Upper lobe of right lung (tissue), 1 donor: ENCODE measurements around the gene ARHGAP42. TPM values are rescaled to one million over a fixed set of nuclear protein-coding genes. Genes with fewer than 3 reads are reported as not detected.

Experiments
- ATAC-seq: fragments of 200-7000 bp; cut with Tn5 transposase; one replicate; pipeline ENCODE4 v1.9.1; 2020; ENCODE audit warnings: mild to moderate bottlenecking, moderate library complexity
- DNase-seq: peaks from one replicate; pipeline ENCODE4 v3.0.0-alpha.2; 2020
- H3K27ac ChIP-seq: fragments of 200-600 bp; one replicate; pipeline ENCODE4 v1.8.0; 2022
- H3K27me3 ChIP-seq: fragments of 200-600 bp; one replicate; pipeline ENCODE4 v1.8.0; 2022; ENCODE audit warnings: mild to moderate bottlenecking
- H3K36me3 ChIP-seq: fragments of 200-600 bp; one replicate; pipeline ENCODE4 v1.8.0; 2022
- H3K4me1 ChIP-seq: fragments of 200-600 bp; one replicate; pipeline ENCODE4 v1.8.0; 2022
- H3K4me3 ChIP-seq: fragments of 200-600 bp; one replicate; pipeline ENCODE4 v1.8.0; 2022; ENCODE audit warnings: mild to moderate bottlenecking
- H3K9me3 ChIP-seq: fragments of 200-600 bp; one replicate; pipeline ENCODE4 v1.8.0; 2022
- intact Hi-C: fragments of 100-400 bp; cut with DNase I; formaldehyde crosslinking; loops from one replicate; pipeline ENCODE4 v1.11.0; 2022
- total RNA-seq: library from RNA; stranded (reverse); fragmentation: NEBNext Ultra II Directional; extraction: Animal tissue kit (Norgen Biotek cat#: 25700); gene quantifications from one replicate; pipeline ENCODE4 v1.2.1, GENCODE V29; 2021
- TF ChIP-seq, protein P1 (sequence below): fragments of 200-600 bp; IDR thresholded peaks from one replicate; pipeline ENCODE4 v1.8.0; 2022; ENCODE audit warnings: antibody characterized with exemption
- donor health status: DM: no; HTN: yes; CAD: no; lungs with severe emphysema.

Gene ARHGAP42
- total RNA-seq, 1 donor from 2014 or later = 19.8 TPM

DNA sequence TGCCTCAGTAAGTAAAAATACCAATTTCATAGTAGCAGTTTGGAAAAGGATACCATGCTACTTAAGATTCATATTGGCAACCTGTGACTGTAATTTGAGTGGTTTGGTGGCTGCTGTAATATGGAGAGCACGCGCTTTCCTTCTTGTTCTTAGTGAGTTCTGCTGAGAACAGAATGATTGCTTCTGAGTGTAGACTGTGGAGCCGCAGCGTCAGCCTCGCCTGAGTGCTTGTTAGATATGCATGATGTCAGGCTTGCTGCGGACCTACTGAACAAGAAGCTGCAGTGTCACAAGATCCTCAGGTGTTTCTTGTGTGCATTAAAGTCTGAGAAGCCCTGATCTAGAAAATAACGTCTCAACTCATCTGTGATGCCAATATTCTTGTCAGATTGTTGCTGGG lies 143.2 kb downstream of the ARHGAP42 start:
- DNase-seq = no peak
- intact Hi-C loops = no loop called here

DNA sequence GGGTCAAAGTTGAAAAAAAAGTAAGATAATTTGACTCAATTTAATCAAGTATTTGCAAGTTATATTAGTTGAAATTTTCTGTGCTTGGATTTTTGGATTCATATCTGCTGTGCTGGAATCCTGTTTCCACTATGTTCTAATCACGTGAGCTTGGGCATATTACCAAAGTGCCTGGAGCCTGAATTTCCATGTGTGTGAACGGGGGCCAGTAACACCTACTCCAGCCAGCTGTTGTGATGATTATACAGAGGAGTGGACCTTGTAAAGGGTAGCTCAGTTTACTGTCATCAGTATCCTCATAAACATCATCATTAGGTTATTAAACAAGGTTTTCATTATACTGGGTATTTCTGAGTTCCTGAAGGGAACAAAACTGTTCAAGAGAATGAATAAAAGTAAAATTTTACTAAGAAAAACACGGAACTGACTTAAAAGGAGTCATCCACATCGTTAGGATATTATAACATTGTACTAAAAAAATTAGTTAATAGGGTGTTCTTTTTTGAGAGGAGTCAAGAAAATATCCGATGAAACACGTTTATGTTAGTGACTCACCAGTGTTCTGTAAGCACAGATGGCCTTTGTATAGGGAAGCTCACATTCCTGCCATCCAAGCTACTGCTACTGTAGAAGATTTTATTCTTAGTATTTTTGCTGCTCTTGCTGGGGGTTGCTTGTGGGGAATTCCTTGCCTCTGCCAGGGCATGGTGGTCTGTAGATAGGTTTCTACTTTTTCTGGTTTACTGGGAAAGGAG lies 144.1 kb downstream of the ARHGAP42 start:
- Histone ChIP-seq H3K4me3 (no peak overlapping the region), H3K4me1 (no peaks in the 10 kb centered on the region), H3K27me3 (no peaks in the 10 kb centered on the region), H3K27ac (no peak overlapping the region), H3K9me3 (no peaks in the 10 kb centered on the region), H3K36me3 (no peaks in the 10 kb centered on the region)
- intact Hi-C loops = no loop called here
- TF ChIP-seq, protein P1, sequence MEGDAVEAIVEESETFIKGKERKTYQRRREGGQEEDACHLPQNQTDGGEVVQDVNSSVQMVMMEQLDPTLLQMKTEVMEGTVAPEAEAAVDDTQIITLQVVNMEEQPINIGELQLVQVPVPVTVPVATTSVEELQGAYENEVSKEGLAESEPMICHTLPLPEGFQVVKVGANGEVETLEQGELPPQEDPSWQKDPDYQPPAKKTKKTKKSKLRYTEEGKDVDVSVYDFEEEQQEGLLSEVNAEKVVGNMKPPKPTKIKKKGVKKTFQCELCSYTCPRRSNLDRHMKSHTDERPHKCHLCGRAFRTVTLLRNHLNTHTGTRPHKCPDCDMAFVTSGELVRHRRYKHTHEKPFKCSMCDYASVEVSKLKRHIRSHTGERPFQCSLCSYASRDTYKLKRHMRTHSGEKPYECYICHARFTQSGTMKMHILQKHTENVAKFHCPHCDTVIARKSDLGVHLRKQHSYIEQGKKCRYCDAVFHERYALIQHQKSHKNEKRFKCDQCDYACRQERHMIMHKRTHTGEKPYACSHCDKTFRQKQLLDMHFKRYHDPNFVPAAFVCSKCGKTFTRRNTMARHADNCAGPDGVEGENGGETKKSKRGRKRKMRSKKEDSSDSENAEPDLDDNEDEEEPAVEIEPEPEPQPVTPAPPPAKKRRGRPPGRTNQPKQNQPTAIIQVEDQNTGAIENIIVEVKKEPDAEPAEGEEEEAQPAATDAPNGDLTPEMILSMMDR = no peak
- DNase-seq (no peak), ATAC-seq (no peak)

More for the DNA sequence above, 143.2 kb downstream of the ARHGAP42 start:
- no peaks in the 10 kb centered on the region for H3K4me1 ChIP-seq
- TF ChIP-seq, protein P1 = no peak
- H3K36me3 ChIP-seq = no peaks in the 10 kb centered on the region
- H3K27me3 ChIP-seq = no peaks in the 10 kb centered on the region
- H3K9me3 ChIP-seq = no peaks in the 10 kb centered on the region
- no peak overlapping the region for H3K4me3 ChIP-seq
- no peak overlapping the region for H3K27ac ChIP-seq
- peak; percentile 63 for ATAC-seq

DNA sequence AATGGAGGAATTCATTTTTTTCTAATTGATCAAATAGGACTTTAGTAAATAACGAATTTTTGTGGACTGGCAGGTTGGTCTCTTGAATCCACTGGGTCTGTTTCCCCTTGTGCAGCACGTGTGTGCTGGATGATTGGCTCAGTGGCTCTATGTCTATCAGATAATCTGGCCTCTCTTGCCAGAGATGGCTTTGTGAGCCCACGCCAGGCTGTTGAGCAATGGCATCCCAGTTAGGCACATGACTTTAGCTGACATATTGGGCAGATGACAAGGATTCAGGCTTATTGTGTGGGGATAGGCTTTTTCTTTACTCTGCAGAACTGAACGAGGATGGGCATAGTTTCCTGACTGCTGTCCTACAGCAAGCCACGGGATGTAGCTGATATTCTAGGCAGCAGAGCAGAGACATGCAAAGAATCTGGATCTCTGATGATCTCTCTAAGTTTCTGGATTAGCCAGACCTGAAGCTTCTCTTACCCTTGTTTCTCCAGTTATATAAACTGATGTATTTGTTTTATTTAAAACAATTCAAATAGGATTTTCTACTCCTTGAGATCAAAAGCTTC lies 144.9 kb downstream of the ARHGAP42 start:
- intact Hi-C loops = no loop called here
- ATAC-seq (no peak), DNase-seq (no peak)
- Histone ChIP-seq H3K4me3 (no peak overlapping the region), H3K36me3 (no peaks in the 10 kb centered on the region), H3K27ac (no peak overlapping the region), H3K27me3 (no peaks in the 10 kb centered on the region), H3K9me3 (no peaks in the 10 kb centered on the region), H3K4me1 (no peaks in the 10 kb centered on the region)
- TF ChIP-seq, protein P1 = no peak

DNA sequence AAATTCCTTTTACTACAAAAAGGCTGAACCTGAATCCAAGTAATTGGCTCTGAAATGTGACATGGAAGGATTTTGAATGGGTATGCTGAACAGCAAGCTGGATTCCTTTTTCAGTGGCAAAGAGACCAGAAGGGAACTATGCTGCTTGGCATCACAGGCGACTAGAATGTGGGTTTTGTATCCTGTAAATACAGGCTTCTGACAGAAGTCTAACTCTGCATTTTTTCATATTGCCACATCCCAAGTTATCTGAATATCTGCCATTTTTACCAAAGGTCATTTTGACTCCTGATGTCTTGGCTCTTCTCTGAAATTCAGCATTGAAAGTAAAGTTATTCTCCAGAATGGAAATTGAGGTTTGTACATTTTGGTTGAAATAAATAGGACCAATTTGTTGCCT lies 145.7 kb downstream of the ARHGAP42 start:
- TF ChIP-seq, protein P1 = no peak
- H3K9me3 ChIP-seq = no peaks in the 10 kb centered on the region
- no peaks in the 10 kb centered on the region for H3K27me3 ChIP-seq
- no peak overlapping the region for H3K27ac ChIP-seq
- intact Hi-C loops = no loop called here
- no peak for ATAC-seq
- no peak overlapping the region for H3K4me3 ChIP-seq
- no peaks in the 10 kb centered on the region for H3K4me1 ChIP-seq
- DNase-seq = no peak
- no peaks in the 10 kb centered on the region for H3K36me3 ChIP-seq

DNA sequence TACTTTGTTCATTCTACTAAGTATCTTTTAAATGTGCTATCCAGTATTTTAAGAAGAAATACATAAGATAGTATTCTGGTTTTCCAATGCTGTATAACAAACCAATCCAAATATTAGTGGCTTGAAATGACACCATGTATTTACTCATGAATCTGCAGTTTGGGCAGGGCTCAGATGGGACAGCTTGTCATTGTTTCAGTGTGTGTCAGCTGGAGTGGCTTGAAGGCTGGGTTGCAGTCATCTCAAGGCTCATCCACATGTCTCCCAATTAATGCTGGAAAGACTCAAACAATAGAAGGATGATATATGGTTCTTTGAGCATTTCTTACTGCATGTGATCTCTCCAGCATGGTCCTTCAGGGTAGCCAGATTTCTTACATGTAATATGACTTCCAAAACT lies 146.2 kb downstream of the ARHGAP42 start:
- no peak for ATAC-seq
- no peak overlapping the region for H3K27ac ChIP-seq
- no peaks in the 10 kb centered on the region for H3K9me3 ChIP-seq
- no peaks in the 10 kb centered on the region for H3K27me3 ChIP-seq
- intact Hi-C loops = no loop called here
- no peak overlapping the region for H3K4me3 ChIP-seq
- TF ChIP-seq, protein P1 = no peak
- H3K4me1 ChIP-seq = no peaks in the 10 kb centered on the region
- no peaks in the 10 kb centered on the region for H3K36me3 ChIP-seq
- DNase-seq = no peak
